A204.1 (cell line): ENCODE results near the gene TNIP3.

Experiments used
- FAIRE-seq: peaks from 2 replicates; lab custom pipeline; 2012; peaks lifted over from hg19 to GRCh38; lab: Jason Lieb, UNC

Gene TNIP3

GRCh38 chr4:121138039-121138825 is 25.9 kb downstream of the TNIP3 start:
- no peak for FAIRE-seq

- FAIRE-seq: no peak
Observed at GRCh38 chr4:121130326-121130660, 33.8 kb downstream of the TNIP3 start.

- no peak for FAIRE-seq
Observed at GRCh38 chr4:121129606-121130325, 34.4 kb downstream of the TNIP3 start.

GRCh38 chr4:121127100-121127499 is 37.0 kb downstream of the TNIP3 start:
- FAIRE-seq: no peak

GRCh38 chr4:121126449-121127006 is 37.6 kb downstream of the TNIP3 start:
- FAIRE-seq: no peak

GRCh38 chr4:121125498-121125885 is 38.6 kb downstream of the TNIP3 start:
- FAIRE-seq: no peak

GRCh38 chr4:121122661-121123060 is 41.5 kb downstream of the TNIP3 start:
- no peak for FAIRE-seq

- no peak for FAIRE-seq
Observed at GRCh38 chr4:121119715-121120114, 44.4 kb downstream of the TNIP3 start.

- no peak for FAIRE-seq
Observed at GRCh38 chr4:121118344-121118743, 45.8 kb downstream of the TNIP3 start.

- FAIRE-seq: no peak
Observed at GRCh38 chr4:121114756-121115155, 49.4 kb downstream of the TNIP3 start.

GRCh38 chr4:121112530-121112929 is 51.6 kb downstream of the TNIP3 start:
- peak; percentile 94 for FAIRE-seq

- FAIRE-seq: no peak
Observed at GRCh38 chr4:121108557-121108956, 55.6 kb downstream of the TNIP3 start.

GRCh38 chr4:121107507-121107906 is 56.6 kb downstream of the TNIP3 start:
- no peak for FAIRE-seq

- FAIRE-seq: no peak
Observed at GRCh38 chr4:121100093-121100775, 63.9 kb downstream of the TNIP3 start.

GRCh38 chr4:121098266-121098665 is 65.9 kb downstream of the TNIP3 start:
- no peak for FAIRE-seq

GRCh38 chr4:121096629-121097028 is 67.5 kb downstream of the TNIP3 start:
- FAIRE-seq: peak; percentile 98

- FAIRE-seq: no peak
Observed at GRCh38 chr4:121096191-121096590, 67.9 kb downstream of the TNIP3 start.

GRCh38 chr4:121094297-121094966 is 69.7 kb downstream of the TNIP3 start:
- no peak for FAIRE-seq

- no peak for FAIRE-seq
Observed at GRCh38 chr4:121093261-121093660, 70.9 kb downstream of the TNIP3 start.

- no peak for FAIRE-seq
Observed at GRCh38 chr4:121091941-121092340, 72.2 kb downstream of the TNIP3 start.

- no peak for FAIRE-seq
Observed at GRCh38 chr4:121088867-121089266, 75.3 kb downstream of the TNIP3 start.
